Activated naive CD4-positive, alpha-beta T cell (primary cell): ENCODE measurements around the gene OR10H5.
"Not testable (repeated sequence)": the region's sequence is repeated elsewhere in the genome, so short reads cannot be mapped to it uniquely, and the experiment has no call there.

Source experiments
- DNase-seq, 4 experiments: peaks; one replicate each; lab custom pipeline; 2025; lab: John Stamatoyannopoulos, UW

The OR10H5 gene, protein sequence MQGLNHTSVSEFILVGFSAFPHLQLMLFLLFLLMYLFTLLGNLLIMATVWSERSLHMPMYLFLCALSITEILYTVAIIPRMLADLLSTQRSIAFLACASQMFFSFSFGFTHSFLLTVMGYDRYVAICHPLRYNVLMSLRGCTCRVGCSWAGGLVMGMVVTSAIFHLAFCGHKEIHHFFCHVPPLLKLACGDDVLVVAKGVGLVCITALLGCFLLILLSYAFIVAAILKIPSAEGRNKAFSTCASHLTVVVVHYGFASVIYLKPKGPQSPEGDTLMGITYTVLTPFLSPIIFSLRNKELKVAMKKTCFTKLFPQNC

GRCh38 chr19:15787611-15788155 is at the start of gene OR10H5:
OR10H5 (plus strand) TSS chr19:15787661; CDS start chr19:15794049, 6,388 bp downstream.
- DNase-seq = no peak

GRCh38 chr19:15737722-15738121 is 49.7 kb upstream of the OR10H5 start, which contains the start of gene OR10H3:
OR10H3 (plus strand) TSS chr19:15737985; CDS start chr19:15741393, 3,408 bp downstream.
- DNase-seq = no peak

DNA sequence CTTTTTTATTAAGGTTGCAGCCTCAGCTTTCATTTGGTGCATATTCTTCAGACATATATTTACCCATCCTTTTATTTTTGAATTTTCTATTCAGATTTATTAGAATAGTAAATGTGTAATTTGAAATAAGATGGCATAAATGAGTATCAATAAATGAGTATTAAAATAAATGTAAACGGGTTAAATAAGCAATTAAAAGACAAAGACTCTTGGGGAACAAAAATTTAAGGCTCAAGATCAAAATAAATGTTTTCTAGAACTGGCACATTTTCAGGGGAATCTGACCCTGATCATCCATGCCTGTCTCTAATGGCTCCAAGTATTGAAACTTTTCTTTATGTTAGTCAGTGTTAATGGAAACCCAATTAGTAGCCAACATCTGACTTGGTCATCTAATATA is 46.7 kb upstream of the OR10H5 start:
- no peak for DNase-seq

DNA sequence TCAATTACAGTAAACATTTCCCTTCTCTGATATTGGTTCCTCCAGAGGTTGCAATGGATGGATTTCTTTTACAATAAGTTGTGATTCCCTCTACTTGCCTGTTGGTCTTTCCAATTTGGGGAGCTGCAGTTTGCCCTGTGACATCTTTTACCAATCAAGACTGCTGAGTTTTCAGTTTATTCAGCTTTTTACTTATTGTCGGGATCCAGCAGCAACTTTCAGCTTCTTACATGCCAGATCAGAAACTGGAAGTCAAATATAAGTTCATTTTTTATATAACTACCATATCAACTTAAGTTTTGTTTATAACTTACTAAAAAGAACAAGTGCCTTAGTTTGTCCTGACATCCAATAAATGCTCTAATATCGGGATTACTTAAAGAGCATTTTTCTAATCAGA is 39.2 kb upstream of the OR10H5 start:
- no peak for DNase-seq

- DNase-seq = no peak
Observed at GRCh38 chr19:15758379-15758778, 29.1 kb upstream of the OR10H5 start.

DNA sequence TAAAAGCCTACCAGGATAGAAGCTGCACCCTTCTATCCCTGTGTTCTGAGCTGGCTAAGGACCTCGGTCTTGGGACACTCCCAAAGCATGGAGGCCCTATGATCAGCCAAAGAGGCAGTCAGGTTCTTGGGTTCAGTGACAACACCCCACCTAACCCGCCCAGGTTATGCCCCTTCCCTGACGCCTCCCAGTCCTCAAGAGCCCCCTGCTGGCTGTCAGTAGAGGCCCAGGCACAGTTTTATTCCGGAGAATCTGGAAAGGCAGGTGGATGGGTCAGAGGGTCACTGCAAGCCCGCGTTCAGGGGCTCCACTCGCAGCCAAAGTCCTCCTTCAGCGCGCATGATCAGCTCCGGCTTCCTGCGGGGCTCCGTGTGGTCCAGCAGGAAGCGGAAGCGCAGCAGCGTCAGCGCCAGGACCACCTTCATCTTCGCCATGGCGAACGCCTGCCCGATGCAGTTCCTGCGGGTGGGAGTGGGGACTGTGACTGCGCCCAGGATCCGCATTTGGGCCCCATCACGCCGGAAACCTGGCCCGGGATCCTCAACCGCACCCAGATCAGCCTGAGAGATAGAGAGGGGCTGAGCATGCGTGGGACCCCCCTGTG is 27.4 kb upstream of the OR10H5 start:
- DNase-seq = no peak

- DNase-seq = no peak
Observed at GRCh38 chr19:15769586-15769985, 17.9 kb upstream of the OR10H5 start.

- DNase-seq = not testable (repeated sequence)
Observed at GRCh38 chr19:15774159-15774558, 13.3 kb upstream of the OR10H5 start.

- no peak for DNase-seq
Observed at GRCh38 chr19:15775249-15775648, 12.2 kb upstream of the OR10H5 start.

GRCh38 chr19:15776264-15776663 is 11.2 kb upstream of the OR10H5 start:
- no peak for DNase-seq

- DNase-seq = no peak
Observed at GRCh38 chr19:15776991-15777970, 10.2 kb upstream of the OR10H5 start.

GRCh38 chr19:15779756-15780476 is 7.5 kb upstream of the OR10H5 start:
- no peak for DNase-seq

DNA sequence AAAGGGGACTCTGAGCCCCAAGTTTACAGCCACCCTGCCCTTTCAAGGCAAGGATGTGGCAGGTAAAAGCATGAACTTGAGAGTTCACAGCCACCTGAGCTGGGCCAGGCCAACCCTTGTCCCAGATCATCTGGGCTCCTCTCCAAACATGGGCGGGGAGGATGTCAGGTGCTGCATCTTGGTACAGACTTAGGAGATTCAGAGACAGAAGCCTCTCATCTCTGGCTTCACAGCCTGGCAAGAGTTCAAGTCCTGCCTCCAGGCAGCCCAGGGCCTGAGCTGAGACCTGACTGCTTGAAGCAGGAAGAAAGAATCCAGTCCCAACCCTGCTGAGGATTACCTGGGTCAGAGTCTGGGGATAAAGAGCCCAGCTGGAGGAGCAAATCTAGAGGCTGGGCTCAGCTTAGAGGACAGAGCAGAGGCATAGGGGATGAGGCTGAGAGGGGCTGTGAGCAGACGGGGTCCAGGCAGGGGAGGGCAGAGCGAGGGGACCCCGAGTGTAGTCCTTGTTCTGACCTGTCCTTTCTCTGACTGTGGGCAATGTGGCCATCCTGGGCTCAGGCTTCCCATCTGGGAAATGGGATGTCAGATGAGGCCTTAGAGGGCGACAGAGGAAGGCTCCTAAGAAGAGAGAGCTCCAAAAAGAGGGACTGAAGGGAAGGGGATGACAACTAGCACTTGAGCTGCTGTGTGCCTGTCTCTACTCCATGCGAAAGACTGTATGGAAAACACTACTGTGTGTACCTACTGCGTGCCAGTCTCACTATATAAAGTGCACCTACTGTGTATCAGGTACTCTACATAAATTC is 6.6 kb upstream of the OR10H5 start:
- DNase-seq = no peak

DNA sequence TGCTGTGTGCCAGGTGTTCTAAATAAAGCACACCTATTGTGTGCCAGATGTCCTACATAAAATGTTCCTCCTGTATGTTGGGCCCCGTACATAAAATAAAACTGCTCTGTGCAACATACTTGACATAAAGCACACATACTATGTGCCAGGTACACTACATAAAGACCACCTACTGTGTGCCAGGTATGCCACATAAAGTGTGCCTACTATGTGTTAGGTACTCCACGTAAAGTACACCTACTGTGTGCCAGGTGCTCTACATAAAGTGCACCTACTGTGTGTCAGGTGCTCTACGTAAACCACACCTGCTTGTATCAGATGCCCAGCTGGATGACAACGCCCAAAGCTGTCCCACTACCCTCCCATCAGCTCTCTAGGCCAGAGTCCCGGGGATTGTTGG is 5.8 kb upstream of the OR10H5 start:
- no peak for DNase-seq

DNA sequence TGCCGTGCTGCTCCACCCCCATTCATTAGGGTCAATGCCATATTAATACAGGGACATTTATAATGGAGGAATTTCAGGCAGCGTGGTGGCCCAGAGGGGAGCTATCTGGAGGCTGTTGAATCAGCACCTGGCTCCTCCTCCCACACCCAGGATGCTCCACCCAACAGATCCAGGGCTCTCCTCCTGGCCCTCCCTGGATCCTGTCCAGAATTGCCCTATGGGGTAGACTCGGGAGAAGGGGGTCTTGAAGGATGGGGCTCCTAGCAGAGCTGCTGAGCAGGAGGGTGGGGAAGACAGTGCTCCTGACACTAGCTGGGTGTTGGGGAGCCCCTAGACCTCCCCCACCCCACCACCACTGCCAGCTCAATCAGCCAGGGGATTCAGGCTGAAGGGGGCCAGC is 5.2 kb upstream of the OR10H5 start:
- no peak for DNase-seq

- DNase-seq = not testable (repeated sequence)
Observed at GRCh38 chr19:15782896-15783295, 4.6 kb upstream of the OR10H5 start.

DNA sequence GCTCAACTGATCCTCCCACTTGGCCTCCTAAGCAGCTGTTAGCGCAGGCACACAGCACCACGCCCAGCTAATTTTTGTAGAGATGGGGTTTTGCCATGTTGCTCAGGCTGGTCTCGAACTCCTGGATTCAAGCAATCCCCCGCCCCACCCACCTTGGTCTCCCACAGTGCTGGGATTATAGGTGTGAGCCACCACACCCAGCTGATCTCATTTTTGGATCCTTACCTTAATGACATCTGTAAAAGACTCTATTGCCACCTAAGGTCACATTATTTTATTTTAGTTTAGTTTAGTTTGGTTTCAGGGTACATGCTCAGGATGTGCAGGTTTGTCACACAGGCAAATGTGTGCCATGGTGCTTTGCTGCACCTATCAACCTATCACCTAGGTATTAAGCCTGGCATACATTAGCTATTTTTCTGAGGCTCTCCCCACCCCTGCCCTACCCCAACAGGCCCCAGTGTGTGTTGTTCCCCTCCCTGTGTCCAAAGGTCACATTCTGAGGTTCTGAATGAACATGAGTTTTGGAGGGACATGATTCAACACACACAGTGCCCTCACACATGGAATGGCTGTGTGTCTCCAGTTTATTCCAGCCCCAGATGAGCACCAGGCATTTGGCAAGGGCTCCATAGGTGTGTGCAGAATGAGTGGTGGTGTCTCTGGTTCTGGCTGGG is 1.3 kb downstream of the OR10H5 start:
- DNase-seq = no peak

GRCh38 chr19:15790096-15790495 is 2.6 kb downstream of the OR10H5 start:
- no peak for DNase-seq

DNA sequence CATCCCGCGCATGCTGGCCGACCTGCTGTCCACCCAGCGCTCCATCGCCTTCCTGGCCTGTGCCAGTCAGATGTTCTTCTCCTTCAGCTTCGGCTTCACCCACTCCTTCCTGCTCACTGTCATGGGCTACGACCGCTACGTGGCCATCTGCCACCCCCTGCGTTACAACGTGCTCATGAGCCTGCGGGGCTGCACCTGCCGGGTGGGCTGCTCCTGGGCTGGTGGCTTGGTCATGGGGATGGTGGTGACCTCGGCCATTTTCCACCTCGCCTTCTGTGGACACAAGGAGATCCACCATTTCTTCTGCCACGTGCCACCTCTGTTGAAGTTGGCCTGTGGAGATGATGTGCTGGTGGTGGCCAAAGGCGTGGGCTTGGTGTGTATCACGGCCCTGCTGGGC is 6.8 kb downstream of the OR10H5 start:
- DNase-seq = not testable (repeated sequence)

DNA sequence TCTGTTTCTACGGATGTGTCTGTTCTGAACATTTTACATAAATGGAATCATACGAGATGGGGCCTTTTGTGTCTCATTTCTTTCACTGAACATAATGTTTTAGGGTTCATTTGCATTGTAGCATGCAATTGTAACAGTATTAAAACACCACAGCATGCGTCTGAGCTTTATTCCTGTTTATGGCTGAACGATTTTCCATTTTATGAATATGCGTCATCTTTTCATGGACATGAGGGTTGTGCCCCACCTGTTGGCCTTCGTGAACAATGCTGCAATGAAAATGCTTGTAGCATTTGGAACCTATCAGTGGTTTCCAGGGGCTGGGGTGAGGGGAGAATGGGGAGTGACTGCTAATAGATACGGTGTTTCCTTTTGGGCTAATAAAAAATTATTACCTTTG is 22.9 kb downstream of the OR10H5 start:
- DNase-seq = no peak
